GM12878 (cell line): ENCODE data around the gene NOP10. TPM values are rescaled to one million over a fixed set of nuclear protein-coding genes. Genes with fewer than 3 reads are reported as not detected.

Source experiments
- BCL11A ChIP-seq: IDR thresholded peaks from 2 replicates; pipeline ENCODE4 v1.6.1; 2011; ENCODE audit warnings: low read depth, low read length
- DPF2 ChIP-seq: fragments of 450-650 bp; IDR thresholded peaks from 2 replicates; pipeline ENCODE4 v1.6.1; 2017; ENCODE audit warnings: mild to moderate bottlenecking
- GABPA ChIP-seq: IDR thresholded peaks from 2 replicates; pipeline ENCODE4 v1.6.1; 2014; ENCODE audit warnings: antibody characterized with exemption, low read depth, mild to moderate bottlenecking, inconsistent platforms
- IKZF2 ChIP-seq, 2 experiments: fragments of 450-650 bp; IDR thresholded peaks; 2 replicates each; pipeline ENCODE4 v1.6.1; 2017; ENCODE audit warnings: mild to moderate bottlenecking in 2 of 2, moderate library complexity in 2 of 2
- KLF5 ChIP-seq: fragments of 450-650 bp; IDR thresholded peaks from 2 replicates; pipeline ENCODE4 v1.6.1; 2014; ENCODE audit warnings: mild to moderate bottlenecking; ENCODE audit not compliant: partially characterized antibody
- NR2C1 ChIP-seq: fragments of 450-650 bp; IDR thresholded peaks from 2 replicates; pipeline ENCODE4 v1.6.1; 2017; ENCODE audit warnings: antibody characterized with exemption, mild to moderate bottlenecking, moderate library complexity
- POLR2AphosphoS5 ChIP-seq: IDR thresholded peaks from 2 replicates; pipeline ENCODE4 v1.6.1; 2011; ENCODE audit warnings: mild to moderate bottlenecking, low read length, inconsistent platforms
- SMAD1 ChIP-seq: fragments of 450-650 bp; IDR thresholded peaks from 2 replicates; pipeline ENCODE4 v1.6.1; 2018; ENCODE audit warnings: mild to moderate bottlenecking, low read depth; ENCODE audit not compliant: partially characterized antibody
- SP1 ChIP-seq: IDR thresholded peaks from one replicate; pipeline ENCODE4 v1.6.1; 2011; ENCODE audit warnings: low read depth, low read length
- YY1 ChIP-seq: IDR thresholded peaks from 2 replicates; pipeline ENCODE4 v1.6.1; 2011; ENCODE audit warnings: low read depth, mild to moderate bottlenecking, low read length
- ZNF384 ChIP-seq: IDR thresholded peaks from 2 replicates; pipeline ENCODE4 v1.6.1; 2012; ENCODE audit warnings: low read depth, mild to moderate bottlenecking, low read length, improper control_type of control experiment, borderline replicate concordance
- polyA plus RNA-seq, 11 experiments: library from polyadenylated mRNA; depleted of rRNA in 4 of 11; unstranded in 6 of 11; stranded (reverse) in 5 of 11; fragments of >200 nt; fragmentation: Nextera tagmentation in 4 of 11; fragmentation: Illumina TruSeq in 1 of 11; extraction: Ambion mirVana in 4 of 11; extraction: Trizol in 1 of 11; gene quantifications; 1 replicate in 1 of 11; 2 replicates in 10 of 11; pipeline versions ENCODE4 v1.2.1 to v1.2.3, GENCODE V29; 2011 to 2016; ENCODE audit warnings: inconsistent platforms in 2 of 11, missing spikeins in 2 of 11, low read depth in 1 of 11
- total RNA-seq, 4 experiments: library from RNA; depleted of rRNA in 3 of 4; stranded (reverse); fragments of >200 nt in 3 of 4; fragmentation: Illumina TruSeq in 1 of 4; extraction: Trizol in 1 of 4; gene quantifications; 2 replicates each; pipeline versions ENCODE4 v1.2.1 to v1.2.3, GENCODE V29; 2013 to 2021
- TF ChIP-seq, protein P1 (sequence below): IDR thresholded peaks from 2 replicates; pipeline ENCODE4 v1.6.1; 2011; ENCODE audit warnings: mild to moderate bottlenecking, low read depth, low read length, moderate library complexity; ENCODE audit not compliant: insufficient replicate concordance
- TF ChIP-seq, protein P2 (sequence below), 3 experiments: IDR thresholded peaks in 2 of 3; conservative IDR thresholded peaks in 1 of 3; 2 replicates each; pipeline ENCODE4 v1.5.1; 2011; ENCODE audit warnings: low read depth in 3 of 3, low read length in 3 of 3, mild to moderate bottlenecking in 3 of 3, control low read depth in 2 of 3, moderate library complexity in 2 of 3, inconsistent platforms in 1 of 3, mixed read lengths in 1 of 3; ENCODE audit not compliant: control insufficient read depth in 2 of 3, insufficient read depth in 1 of 3; ENCODE audit errors: extremely low read depth in 1 of 3
- TF ChIP-seq, protein P3 (sequence below): IDR thresholded peaks from 2 replicates; pipeline ENCODE4 v1.6.1; 2011; ENCODE audit warnings: borderline replicate concordance, low read depth, mild to moderate bottlenecking, moderate library complexity, mixed read lengths, low read length; ENCODE audit not compliant: insufficient read depth; ENCODE audit errors: extremely low read length
- TF ChIP-seq, protein P4 (sequence below): fragments of 450-650 bp; conservative IDR thresholded peaks from 2 replicates; pipeline ENCODE4 v1.6.1; 2017; ENCODE audit warnings: mild to moderate bottlenecking, moderate library complexity
- TF ChIP-seq, protein P5 (sequence below): IDR thresholded peaks from 2 replicates; pipeline ENCODE4 v1.6.1; 2012; ENCODE audit warnings: low read depth, low read length, improper control_type of control experiment
- TF ChIP-seq, protein P6 (sequence below): IDR thresholded peaks from 2 replicates; pipeline ENCODE4 v1.6.1; 2011; ENCODE audit warnings: low read depth, low read length, improper control_type of control experiment, borderline replicate concordance
- TF ChIP-seq, protein P7 (sequence below): fragments of 450-650 bp; IDR thresholded peaks from 2 replicates; pipeline ENCODE4 v1.6.1; 2017; ENCODE audit warnings: mild to moderate bottlenecking, low read depth, inconsistent platforms; ENCODE audit not compliant: poor library complexity, severe bottlenecking

NOP10 gene
- total and polyA plus RNA-seq, 10 of the 15 experiments (the other 5 are each of a cell fraction or from before 2014, with no cell fraction given), result 225 to 1,778 (median 537) TPM

DNA sequence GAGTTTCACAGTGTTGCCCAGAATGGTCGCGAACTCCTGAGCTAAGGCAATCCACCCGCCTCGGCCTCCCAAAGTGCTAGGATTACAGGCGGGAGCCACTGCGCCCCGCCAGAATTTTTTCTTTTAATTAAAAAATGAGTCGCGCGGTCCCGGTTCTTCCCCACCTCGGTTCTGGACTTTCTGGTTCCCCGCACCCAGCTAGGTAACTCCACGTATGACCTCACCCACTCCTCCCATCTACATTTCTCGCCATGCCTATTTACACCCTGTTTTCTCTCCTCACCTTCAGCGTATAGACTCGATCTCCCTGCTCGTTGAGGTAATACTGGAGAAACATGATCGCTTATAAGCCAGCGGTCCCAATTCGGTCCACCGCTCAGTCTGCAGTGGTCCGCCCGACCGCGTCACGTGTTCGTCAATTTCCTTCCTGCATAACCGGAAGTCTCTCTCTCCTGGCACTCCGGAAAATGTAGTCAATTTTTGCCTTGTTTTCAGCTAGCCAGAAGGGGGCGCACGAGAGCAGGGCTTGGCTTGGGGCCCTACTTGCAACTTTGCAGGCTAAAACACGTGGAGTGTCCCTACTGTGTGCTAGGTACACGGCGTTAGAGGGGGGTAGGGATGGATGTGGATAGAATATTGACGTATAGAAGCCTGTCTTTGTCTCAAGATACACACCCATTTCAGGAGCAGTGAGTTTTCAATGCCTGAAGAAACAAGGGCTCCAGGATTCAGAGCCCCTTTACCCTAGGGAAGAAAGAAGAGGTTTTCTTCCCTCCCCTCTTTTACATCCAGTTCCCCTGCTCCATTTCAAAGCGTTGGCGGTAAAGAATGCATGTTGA, at the start of gene NOP10, which contains the start of gene NUTM1 (continued):
- TF ChIP-seq, protein P1, sequence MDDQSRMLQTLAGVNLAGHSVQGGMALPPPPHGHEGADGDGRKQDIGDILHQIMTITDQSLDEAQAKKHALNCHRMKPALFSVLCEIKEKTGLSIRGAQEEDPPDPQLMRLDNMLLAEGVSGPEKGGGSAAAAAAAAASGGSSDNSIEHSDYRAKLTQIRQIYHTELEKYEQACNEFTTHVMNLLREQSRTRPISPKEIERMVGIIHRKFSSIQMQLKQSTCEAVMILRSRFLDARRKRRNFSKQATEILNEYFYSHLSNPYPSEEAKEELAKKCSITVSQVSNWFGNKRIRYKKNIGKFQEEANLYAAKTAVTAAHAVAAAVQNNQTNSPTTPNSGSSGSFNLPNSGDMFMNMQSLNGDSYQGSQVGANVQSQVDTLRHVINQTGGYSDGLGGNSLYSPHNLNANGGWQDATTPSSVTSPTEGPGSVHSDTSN, result no peak
- peak; percentile 74 for TF ChIP-seq YY1
- TF ChIP-seq, protein P2, sequence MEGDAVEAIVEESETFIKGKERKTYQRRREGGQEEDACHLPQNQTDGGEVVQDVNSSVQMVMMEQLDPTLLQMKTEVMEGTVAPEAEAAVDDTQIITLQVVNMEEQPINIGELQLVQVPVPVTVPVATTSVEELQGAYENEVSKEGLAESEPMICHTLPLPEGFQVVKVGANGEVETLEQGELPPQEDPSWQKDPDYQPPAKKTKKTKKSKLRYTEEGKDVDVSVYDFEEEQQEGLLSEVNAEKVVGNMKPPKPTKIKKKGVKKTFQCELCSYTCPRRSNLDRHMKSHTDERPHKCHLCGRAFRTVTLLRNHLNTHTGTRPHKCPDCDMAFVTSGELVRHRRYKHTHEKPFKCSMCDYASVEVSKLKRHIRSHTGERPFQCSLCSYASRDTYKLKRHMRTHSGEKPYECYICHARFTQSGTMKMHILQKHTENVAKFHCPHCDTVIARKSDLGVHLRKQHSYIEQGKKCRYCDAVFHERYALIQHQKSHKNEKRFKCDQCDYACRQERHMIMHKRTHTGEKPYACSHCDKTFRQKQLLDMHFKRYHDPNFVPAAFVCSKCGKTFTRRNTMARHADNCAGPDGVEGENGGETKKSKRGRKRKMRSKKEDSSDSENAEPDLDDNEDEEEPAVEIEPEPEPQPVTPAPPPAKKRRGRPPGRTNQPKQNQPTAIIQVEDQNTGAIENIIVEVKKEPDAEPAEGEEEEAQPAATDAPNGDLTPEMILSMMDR (IDR thresholded peaks at IDR 0.05 in 2 of 3, conservative IDR thresholded peaks at IDR 0.05 in 1 of 3; ENCODE audit: control insufficient read depth in 2 of 3, extremely low read depth in 1 of 3, insufficient read depth in 1 of 3, low read depth in 3 of 3, low read length in 3 of 3), result peak; percentile 96 to 99 (median 97)
- TF ChIP-seq POLR2AphosphoS5, result peak; percentile 92
- peak; percentile 53 for TF ChIP-seq SMAD1
- TF ChIP-seq, protein P3, sequence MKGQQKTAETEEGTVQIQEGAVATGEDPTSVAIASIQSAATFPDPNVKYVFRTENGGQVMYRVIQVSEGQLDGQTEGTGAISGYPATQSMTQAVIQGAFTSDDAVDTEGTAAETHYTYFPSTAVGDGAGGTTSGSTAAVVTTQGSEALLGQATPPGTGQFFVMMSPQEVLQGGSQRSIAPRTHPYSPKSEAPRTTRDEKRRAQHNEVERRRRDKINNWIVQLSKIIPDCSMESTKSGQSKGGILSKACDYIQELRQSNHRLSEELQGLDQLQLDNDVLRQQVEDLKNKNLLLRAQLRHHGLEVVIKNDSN, result peak; percentile 87
- peak; percentile 91 for TF ChIP-seq GABPA
- peak; percentile 25 for TF ChIP-seq KLF5
- TF ChIP-seq, protein P4, sequence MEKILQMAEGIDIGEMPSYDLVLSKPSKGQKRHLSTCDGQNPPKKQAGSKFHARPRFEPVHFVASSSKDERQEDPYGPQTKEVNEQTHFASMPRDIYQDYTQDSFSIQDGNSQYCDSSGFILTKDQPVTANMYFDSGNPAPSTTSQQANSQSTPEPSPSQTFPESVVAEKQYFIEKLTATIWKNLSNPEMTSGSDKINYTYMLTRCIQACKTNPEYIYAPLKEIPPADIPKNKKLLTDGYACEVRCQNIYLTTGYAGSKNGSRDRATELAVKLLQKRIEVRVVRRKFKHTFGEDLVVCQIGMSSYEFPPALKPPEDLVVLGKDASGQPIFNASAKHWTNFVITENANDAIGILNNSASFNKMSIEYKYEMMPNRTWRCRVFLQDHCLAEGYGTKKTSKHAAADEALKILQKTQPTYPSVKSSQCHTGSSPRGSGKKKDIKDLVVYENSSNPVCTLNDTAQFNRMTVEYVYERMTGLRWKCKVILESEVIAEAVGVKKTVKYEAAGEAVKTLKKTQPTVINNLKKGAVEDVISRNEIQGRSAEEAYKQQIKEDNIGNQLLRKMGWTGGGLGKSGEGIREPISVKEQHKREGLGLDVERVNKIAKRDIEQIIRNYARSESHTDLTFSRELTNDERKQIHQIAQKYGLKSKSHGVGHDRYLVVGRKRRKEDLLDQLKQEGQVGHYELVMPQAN, result 0 out of 2 replicates have a peak, but pooled peaks have one; percentile 41
- TF ChIP-seq, protein P5, sequence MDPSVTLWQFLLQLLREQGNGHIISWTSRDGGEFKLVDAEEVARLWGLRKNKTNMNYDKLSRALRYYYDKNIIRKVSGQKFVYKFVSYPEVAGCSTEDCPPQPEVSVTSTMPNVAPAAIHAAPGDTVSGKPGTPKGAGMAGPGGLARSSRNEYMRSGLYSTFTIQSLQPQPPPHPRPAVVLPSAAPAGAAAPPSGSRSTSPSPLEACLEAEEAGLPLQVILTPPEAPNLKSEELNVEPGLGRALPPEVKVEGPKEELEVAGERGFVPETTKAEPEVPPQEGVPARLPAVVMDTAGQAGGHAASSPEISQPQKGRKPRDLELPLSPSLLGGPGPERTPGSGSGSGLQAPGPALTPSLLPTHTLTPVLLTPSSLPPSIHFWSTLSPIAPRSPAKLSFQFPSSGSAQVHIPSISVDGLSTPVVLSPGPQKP, result peak; percentile 91
- peak; percentile 60 for TF ChIP-seq SP1
- no peak for TF ChIP-seq BCL11A
- peak; percentile 69 to 87 for TF ChIP-seq IKZF2 (IDR thresholded peaks at IDR 0.05)
- TF ChIP-seq ZNF384, result no peak
- peak; percentile 100 for TF ChIP-seq DPF2
- TF ChIP-seq, protein P6, sequence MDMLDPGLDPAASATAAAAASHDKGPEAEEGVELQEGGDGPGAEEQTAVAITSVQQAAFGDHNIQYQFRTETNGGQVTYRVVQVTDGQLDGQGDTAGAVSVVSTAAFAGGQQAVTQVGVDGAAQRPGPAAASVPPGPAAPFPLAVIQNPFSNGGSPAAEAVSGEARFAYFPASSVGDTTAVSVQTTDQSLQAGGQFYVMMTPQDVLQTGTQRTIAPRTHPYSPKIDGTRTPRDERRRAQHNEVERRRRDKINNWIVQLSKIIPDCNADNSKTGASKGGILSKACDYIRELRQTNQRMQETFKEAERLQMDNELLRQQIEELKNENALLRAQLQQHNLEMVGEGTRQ, result peak; percentile 91
- TF ChIP-seq, protein P7, sequence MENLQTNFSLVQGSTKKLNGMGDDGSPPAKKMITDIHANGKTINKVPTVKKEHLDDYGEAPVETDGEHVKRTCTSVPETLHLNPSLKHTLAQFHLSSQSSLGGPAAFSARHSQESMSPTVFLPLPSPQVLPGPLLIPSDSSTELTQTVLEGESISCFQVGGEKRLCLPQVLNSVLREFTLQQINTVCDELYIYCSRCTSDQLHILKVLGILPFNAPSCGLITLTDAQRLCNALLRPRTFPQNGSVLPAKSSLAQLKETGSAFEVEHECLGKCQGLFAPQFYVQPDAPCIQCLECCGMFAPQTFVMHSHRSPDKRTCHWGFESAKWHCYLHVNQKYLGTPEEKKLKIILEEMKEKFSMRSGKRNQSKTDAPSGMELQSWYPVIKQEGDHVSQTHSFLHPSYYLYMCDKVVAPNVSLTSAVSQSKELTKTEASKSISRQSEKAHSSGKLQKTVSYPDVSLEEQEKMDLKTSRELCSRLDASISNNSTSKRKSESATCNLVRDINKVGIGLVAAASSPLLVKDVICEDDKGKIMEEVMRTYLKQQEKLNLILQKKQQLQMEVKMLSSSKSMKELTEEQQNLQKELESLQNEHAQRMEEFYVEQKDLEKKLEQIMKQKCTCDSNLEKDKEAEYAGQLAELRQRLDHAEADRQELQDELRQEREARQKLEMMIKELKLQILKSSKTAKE, result no peak
- TF ChIP-seq NR2C1, result peak; percentile 49; the same call in 1 of the 2 replicates
